ENCODE measurements around the gene TCAF1. TPM values are rescaled to one million over a fixed set of nuclear protein-coding genes. Genes with fewer than 3 reads are reported as not detected.

TCAF1 gene, protein sequence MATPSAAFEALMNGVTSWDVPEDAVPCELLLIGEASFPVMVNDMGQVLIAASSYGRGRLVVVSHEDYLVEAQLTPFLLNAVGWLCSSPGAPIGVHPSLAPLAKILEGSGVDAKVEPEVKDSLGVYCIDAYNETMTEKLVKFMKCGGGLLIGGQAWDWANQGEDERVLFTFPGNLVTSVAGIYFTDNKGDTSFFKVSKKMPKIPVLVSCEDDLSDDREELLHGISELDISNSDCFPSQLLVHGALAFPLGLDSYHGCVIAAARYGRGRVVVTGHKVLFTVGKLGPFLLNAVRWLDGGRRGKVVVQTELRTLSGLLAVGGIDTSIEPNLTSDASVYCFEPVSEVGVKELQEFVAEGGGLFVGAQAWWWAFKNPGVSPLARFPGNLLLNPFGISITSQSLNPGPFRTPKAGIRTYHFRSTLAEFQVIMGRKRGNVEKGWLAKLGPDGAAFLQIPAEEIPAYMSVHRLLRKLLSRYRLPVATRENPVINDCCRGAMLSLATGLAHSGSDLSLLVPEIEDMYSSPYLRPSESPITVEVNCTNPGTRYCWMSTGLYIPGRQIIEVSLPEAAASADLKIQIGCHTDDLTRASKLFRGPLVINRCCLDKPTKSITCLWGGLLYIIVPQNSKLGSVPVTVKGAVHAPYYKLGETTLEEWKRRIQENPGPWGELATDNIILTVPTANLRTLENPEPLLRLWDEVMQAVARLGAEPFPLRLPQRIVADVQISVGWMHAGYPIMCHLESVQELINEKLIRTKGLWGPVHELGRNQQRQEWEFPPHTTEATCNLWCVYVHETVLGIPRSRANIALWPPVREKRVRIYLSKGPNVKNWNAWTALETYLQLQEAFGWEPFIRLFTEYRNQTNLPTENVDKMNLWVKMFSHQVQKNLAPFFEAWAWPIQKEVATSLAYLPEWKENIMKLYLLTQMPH
- total RNA-seq (ENCODE audit: low replicate concordance), result 30.0 and 55.7 TPM in 2 replicates

DNA sequence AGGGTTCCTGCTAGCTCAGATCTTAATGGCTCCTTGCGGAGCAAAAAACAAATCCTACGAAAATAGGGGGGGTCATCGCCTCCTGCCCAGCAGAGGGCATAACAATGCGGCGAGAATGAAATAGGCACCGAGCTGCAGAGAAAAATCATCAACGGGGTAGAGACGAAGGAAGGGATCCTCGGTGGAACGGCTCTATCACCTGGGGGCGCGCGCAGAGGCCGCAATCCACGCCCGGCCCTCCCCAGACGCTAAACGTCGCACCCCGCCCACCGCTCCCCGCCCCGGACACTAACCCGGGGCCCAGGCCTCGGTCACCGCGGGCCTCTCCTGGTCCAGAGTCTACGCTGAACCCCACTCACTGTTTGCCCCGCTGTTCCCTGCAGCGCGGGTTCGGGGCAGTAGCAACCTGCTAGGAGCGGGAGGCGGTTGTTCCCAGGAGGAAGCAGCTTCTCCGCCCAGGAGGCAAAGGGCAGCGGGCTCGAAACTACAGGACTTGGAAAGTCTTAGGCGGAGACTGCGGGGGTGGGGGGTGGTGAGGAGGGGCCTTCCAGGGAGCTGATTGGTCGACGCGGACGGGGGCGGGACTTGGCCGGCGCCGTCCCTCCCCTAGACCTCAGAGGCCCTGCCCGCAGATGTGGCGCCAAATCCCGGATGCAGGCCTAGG is at the start of gene TCAF1:
Gene TCAF1, minus strand, starts transcription at position 509 of the 664 bp plus-strand sequence. CDS start 25,568 bp downstream, outside the sequence.

DNA sequence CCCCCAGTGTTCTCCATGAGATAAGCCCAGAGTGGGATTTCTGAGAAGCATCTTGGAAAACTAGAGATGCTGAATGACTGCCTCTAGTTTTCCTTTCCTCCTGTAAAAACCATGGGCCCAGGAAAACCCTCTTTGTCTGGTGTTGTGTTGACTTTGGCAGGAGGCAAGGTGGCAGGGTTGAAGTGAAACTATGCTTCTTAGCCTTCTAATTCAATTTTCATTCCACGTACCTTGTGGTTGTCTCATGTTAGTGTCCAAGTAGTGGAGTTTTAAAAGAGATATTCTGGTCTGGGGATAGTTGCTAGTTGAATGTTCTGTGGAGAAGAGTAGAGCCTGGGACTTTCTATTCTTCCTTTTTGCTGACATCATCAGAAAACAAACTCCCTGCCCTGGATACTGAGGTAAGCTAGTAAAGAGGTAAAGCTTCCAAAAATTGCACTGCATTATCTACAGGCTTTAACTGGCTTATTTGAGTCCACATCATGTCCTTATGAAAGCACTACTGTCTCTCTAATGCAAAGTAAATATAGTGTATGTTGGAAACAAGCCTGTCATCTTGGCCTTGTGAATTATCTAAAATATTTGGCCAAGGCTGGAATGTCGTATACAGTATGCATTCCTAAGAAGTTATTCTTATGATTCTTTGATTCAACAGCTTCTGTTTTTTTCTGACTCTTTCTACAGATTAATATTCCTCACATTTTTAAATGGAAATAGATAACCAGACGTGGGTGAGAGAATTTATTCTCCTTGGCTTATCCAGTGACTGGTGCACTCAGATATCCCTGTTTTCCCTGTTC is 32.8 kb upstream of the TCAF1 start, which contains the start of gene OR2F2:
Gene OR2F2, plus strand, starts transcription at position 708 of the 800 bp plus-strand sequence. Its CDS starts 0 bp downstream, at position 708.

Other genes starting within 250 kb of the TCAF1 start
- gene CTAGE6, start 144.5 kb downstream of the TCAF1 start, total RNA-seq (ENCODE audit: low replicate concordance), result 0.12 and 0.23 TPM in 2 replicates
- gene OR2F2, start 33.1 kb upstream of the TCAF1 start, total RNA-seq (ENCODE audit: low replicate concordance), result not detected in 2 replicates
- gene OR2F1, start 52.7 kb upstream of the TCAF1 start, total RNA-seq (ENCODE audit: low replicate concordance), result not detected in 2 replicates
- gene OR6B1, start 98.1 kb upstream of the TCAF1 start, total RNA-seq (ENCODE audit: low replicate concordance), result not detected in 2 replicates
- gene OR2A5, start 146.8 kb upstream of the TCAF1 start, total RNA-seq (ENCODE audit: low replicate concordance), result not detected in 2 replicates
- not detected in 2 replicates for gene OR2A25, start 167.6 kb upstream of the TCAF1 start, total RNA-seq (ENCODE audit: low replicate concordance)
- gene OR2A12, start 184.1 kb upstream of the TCAF1 start, total RNA-seq (ENCODE audit: low replicate concordance), result not detected in 2 replicates
- not detected in 2 replicates for gene OR2A2, start 207.4 kb upstream of the TCAF1 start, total RNA-seq (ENCODE audit: low replicate concordance)
- not detected in 2 replicates for gene OR2A14, start 221.0 kb upstream of the TCAF1 start, total RNA-seq (ENCODE audit: low replicate concordance)

Data from smooth muscle cell of the coronary artery (primary cell).